CD4-positive, alpha-beta T cell (primary cell): ENCODE measurements around the gene DENND11. TPM values are rescaled to one million over a fixed set of nuclear protein-coding genes. Genes with fewer than 3 reads are reported as not detected.

Source experiments
- ATAC-seq: fragments of 200-7000 bp; cut with Tn5 transposase; one replicate; pipeline ENCODE4 v1.10.0; 2022; ENCODE audit warnings: mild to moderate bottlenecking; ENCODE audit not compliant: poor library complexity
- CTCF ChIA-PET: fragments of 350-600 bp; sonication (Branson Sonifier 250); formaldehyde crosslinking; loops from one replicate; lab custom pipeline; 2021; ENCODE audit warnings: antibody characterized with exemption, inconsistent platforms; lab: Charles Lee
- POLR2A ChIA-PET: fragments of 350-600 bp; sonication (Branson Sonifier 250); formaldehyde crosslinking; loops from one replicate; lab custom pipeline; 2021; ENCODE audit warnings: antibody characterized with exemption, inconsistent platforms; lab: Charles Lee
- DNase-seq, 14 experiments: peaks; one replicate each; pipeline ENCODE4 v3.0.0-alpha.2; 2013 to 2020; ENCODE audit warnings: mixed read lengths in 2 of 14
- H3K27ac ChIP-seq, 2 donors: one replicate each; pipeline versions ENCODE4 v1.5.1 to v1.7.0; 2013; ENCODE audit warnings: low read length in 2 of 2, low read depth in 1 of 2, mild to moderate bottlenecking in 1 of 2
- H3K27me3 ChIP-seq, 2 experiments: 1 replicate in 1 of 2; 2 replicates in 1 of 2; pipeline versions ENCODE4 v1.6.1 to v1.7.0; 2013; ENCODE audit warnings: low read length in 2 of 2, control low read depth in 1 of 2, mild to moderate bottlenecking in 1 of 2, moderate library complexity in 1 of 2; ENCODE audit not compliant: insufficient read depth in 2 of 2, control insufficient read depth in 1 of 2
- H3K36me3 ChIP-seq: one replicate; pipeline ENCODE4 v1.6.1; 2013; ENCODE audit warnings: low read length, control low read depth; ENCODE audit not compliant: insufficient read depth
- H3K4me1 ChIP-seq: one replicate; pipeline ENCODE4 v1.6.1; 2013; ENCODE audit warnings: low read length, control low read depth; ENCODE audit not compliant: insufficient read depth
- H3K4me3 ChIP-seq: one replicate; pipeline ENCODE4 v1.5.1; 2013; ENCODE audit warnings: mild to moderate bottlenecking, low read length, moderate library complexity
- H3K9me3 ChIP-seq, 2 experiments: 1 replicate in 1 of 2; 2 replicates in 1 of 2; pipeline versions ENCODE4 v1.6.1 to v1.7.0; 2013; ENCODE audit warnings: low read length in 2 of 2, mild to moderate bottlenecking in 2 of 2, control low read depth in 1 of 2, moderate library complexity in 1 of 2; ENCODE audit not compliant: control insufficient read depth in 1 of 2, insufficient read depth in 1 of 2
- H3K27ac Mint-ChIP-seq: one replicate; pipeline ENCODE4 v1.8.0; 2020; ENCODE audit warnings: mixed read lengths
- H3K27me3 Mint-ChIP-seq: one replicate; pipeline ENCODE4 v1.8.0; 2021; ENCODE audit warnings: mixed read lengths
- H3K36me3 Mint-ChIP-seq: one replicate; pipeline ENCODE4 v1.8.0; 2021; ENCODE audit warnings: low read depth, mixed read lengths
- H3K4me1 Mint-ChIP-seq: one replicate; pipeline ENCODE4 v1.8.0; 2021; ENCODE audit warnings: low read depth, mixed read lengths
- H3K4me3 Mint-ChIP-seq: one replicate; pipeline ENCODE4 v1.8.0; 2020; ENCODE audit warnings: mild to moderate bottlenecking, mixed read lengths
- H3K9me3 Mint-ChIP-seq: one replicate; pipeline ENCODE4 v1.8.0; 2020; ENCODE audit warnings: mixed read lengths
- CTCF ChIP-seq: fragments of 200-600 bp; IDR thresholded peaks from one replicate; pipeline ENCODE4 v1.8.0; 2022; ENCODE audit warnings: antibody characterized with exemption, mild to moderate bottlenecking
- intact Hi-C, 2 experiments: fragments of 100-400 bp; cut with DNase I in 1 of 2; cut with micrococcal nuclease in 1 of 2; formaldehyde crosslinking; loops; one replicate each; pipeline versions ENCODE4 v1.15.1 to v1.9.0; 2023 to 2025; cut with DNase I, micrococcal nuclease
- total RNA-seq, 174 experiments: library from RNA in 2 of 174; stranded (reverse) in 2 of 174; gene quantifications; one replicate each; pipeline ENCODE4 v1.2.3 and lab custom pipeline; 2021 to 2026

The DENND11 gene
- total RNA-seq, 2 experiments from 2014 or later, result 39.2 to 41.1 TPM

DNA sequence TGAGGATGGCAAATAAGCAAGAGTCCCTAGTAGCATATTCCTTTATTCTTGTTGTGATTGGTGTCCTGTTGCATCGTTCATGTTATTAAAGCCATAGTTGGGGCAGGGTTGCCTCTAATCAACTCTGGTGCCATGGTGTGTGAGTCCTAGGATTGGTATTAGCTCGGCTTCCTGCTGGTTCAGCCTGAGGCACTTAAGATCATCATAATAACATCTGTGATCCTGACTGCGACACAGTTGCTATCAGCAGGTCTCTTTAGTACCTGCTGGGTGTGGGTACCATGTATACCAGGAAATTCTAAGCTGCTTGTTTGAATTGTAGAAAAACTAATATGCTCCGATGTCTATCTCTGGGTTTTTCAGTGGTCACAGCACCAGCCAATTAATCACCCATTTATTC lies 7.8 kb upstream of the DENND11 start:
- H3K36me3 ChIP-seq, result no peaks in the 10 kb centered on the region
- ATAC-seq (no peak), DNase-seq (no peak)
- ChIA-PET CTCF (interaction anchor here (1.0 to 2.1 kb wide), 4 partner anchors 9 to 55 kb away, joined by 3 to 9 read pairs (median 6); partner anchors contain the start of gene SSBP1), POLR2A (interaction anchor here (1.1 to 1.2 kb wide), 2 partner anchors 9 to 19 kb away, joined by 3 read pairs; no protein-coding TSS in a partner anchor)
- H3K9me3 Mint-ChIP-seq, result no peaks in the 10 kb centered on the region
- H3K4me1 ChIP-seq, result no peaks in the 10 kb centered on the region
- H3K36me3 Mint-ChIP-seq, result no peaks in the 10 kb centered on the region
- no peak overlapping the region for H3K27ac Mint-ChIP-seq
- H3K27me3 Mint-ChIP-seq, result no peaks in the 10 kb centered on the region
- H3K4me3 Mint-ChIP-seq, result no peak overlapping the region
- no peak overlapping the region for H3K27ac ChIP-seq
- intact Hi-C loops, result no loop called here
- no peaks in the 10 kb centered on the region for H3K9me3 ChIP-seq
- no peaks in the 10 kb centered on the region for H3K27me3 ChIP-seq
- no peak for TF ChIP-seq CTCF
- H3K4me1 Mint-ChIP-seq, result no peaks in the 10 kb centered on the region
- H3K4me3 ChIP-seq, result no peak overlapping the region

- Histone ChIP-seq H3K27ac (no peak overlapping the region), H3K27me3 (no peaks in the 10 kb centered on the region), H3K9me3 (no peaks in the 10 kb centered on the region), H3K36me3 (no peaks in the 10 kb centered on the region), H3K4me1 (no peaks in the 10 kb centered on the region), H3K4me3 (no peak overlapping the region)
- intact Hi-C loops, result no loop called here
- no peaks in the 10 kb centered on the region for H3K27me3 Mint-ChIP-seq
- ATAC-seq, result no peak
- H3K9me3 Mint-ChIP-seq, result no peaks in the 10 kb centered on the region
- no peak overlapping the region for H3K4me3 Mint-ChIP-seq
- no peak for TF ChIP-seq CTCF
- no peaks in the 10 kb centered on the region for H3K36me3 Mint-ChIP-seq
- DNase-seq, result no peak
- no peak overlapping the region for H3K27ac Mint-ChIP-seq
- ChIA-PET CTCF (interaction anchor here (1.2 to 2.1 kb wide), 5 partner anchors 9 to 55 kb away, joined by 3 to 9 read pairs (median 5); partner anchors contain the start of gene SSBP1), POLR2A (interaction anchor here (1.1 to 1.2 kb wide), 2 partner anchors 8 to 19 kb away, joined by 3 read pairs; no protein-coding TSS in a partner anchor)
- no peaks in the 10 kb centered on the region for H3K4me1 Mint-ChIP-seq
These were observed 7.4 kb upstream of the DENND11 start for GRCh38 chr7:141709318-141709717.

GRCh38 chr7:141708351-141708750 lies 6.4 kb upstream of the DENND11 start, which contains the start of gene WEE2:
Gene WEE2, plus strand, starts transcription at chr7:141708353. Its CDS starts 406 bp downstream, at chr7:141708759.
- Mint-ChIP-seq H3K4me1 (no peaks in the 10 kb centered on the region), H3K9me3 (no peaks in the 10 kb centered on the region)
- no peak for DNase-seq

More at GRCh38 chr7:141708351-141708750, 6.4 kb upstream of the DENND11 start, which contains the start of gene WEE2:
- ATAC-seq, result no peak
- ChIA-PET CTCF (interaction anchor here (0.6 to 1.8 kb wide), 4 partner anchors 8 to 78 kb away, joined by 3 to 5 read pairs (median 4); partner anchors contain the start of gene SSBP1), POLR2A (interaction anchor here (0.7 to 0.9 kb wide), 2 partner anchors 30 to 56 kb away, joined by 4 to 6 read pairs; partner anchors contain the start of gene SSBP1)
- intact Hi-C loops, result no loop called here
- H3K4me1 ChIP-seq, result no peaks in the 10 kb centered on the region
- Mint-ChIP-seq H3K27ac (no peak within 1 kb of the TSS), H3K4me3 (no peak within 1 kb of the TSS), H3K27me3 (no peaks in the 10 kb centered on the region), H3K36me3 (no peaks in the 10 kb centered on the region)
- no peaks in the 10 kb centered on the region for H3K27me3 ChIP-seq
- no peaks in the 10 kb centered on the region for H3K9me3 ChIP-seq
- H3K4me3 ChIP-seq, result no peak within 1 kb of the TSS
- H3K36me3 ChIP-seq, result no peaks in the 10 kb centered on the region
- no peak for TF ChIP-seq CTCF
- no peak within 1 kb of the TSS for H3K27ac ChIP-seq
